Brain pericyte (primary cell): ENCODE data around the gene NPHS1.
"Not testable (repeated sequence)": the region's sequence is repeated elsewhere in the genome, so short reads cannot be mapped to it uniquely, and the experiment has no call there.

Source experiments
- DNase-seq: peaks from one replicate; pipeline ENCODE4 v3.0.0-alpha.2; 2012; ENCODE audit warnings: low read depth, low spot score

The NPHS1 gene

GRCh38 chr19:35812220-35813042, 39.9 kb downstream of the NPHS1 start, which contains the start of gene PRODH2:
Gene PRODH2 (minus strand): TSS chr19:35812845. CDS start chr19:35812805, 40 bp downstream.
- no peak for DNase-seq

- DNase-seq = no peak
These were observed 40.7 kb downstream of the NPHS1 start for GRCh38 chr19:35811317-35812219.

- no peak for DNase-seq
These were observed 44.7 kb downstream of the NPHS1 start for GRCh38 chr19:35807633-35808032.

GRCh38 chr19:35806597-35806996, 45.7 kb downstream of the NPHS1 start:
- DNase-seq = no peak

GRCh38 chr19:35805526-35806102, 46.7 kb downstream of the NPHS1 start:
- no peak for DNase-seq

- DNase-seq = no peak
These were observed 50.5 kb downstream of the NPHS1 start for GRCh38 chr19:35801828-35802227.

GRCh38 chr19:35797663-35798062, 54.6 kb downstream of the NPHS1 start:
- no peak for DNase-seq

- DNase-seq = no peak
These were observed 55.4 kb downstream of the NPHS1 start for GRCh38 chr19:35796645-35797542.

- not testable (repeated sequence) for DNase-seq
These were observed 56.7 kb downstream of the NPHS1 start for GRCh38 chr19:35795564-35795963.

- DNase-seq = no peak
These were observed 58.7 kb downstream of the NPHS1 start for GRCh38 chr19:35793381-35794165.

- DNase-seq = no peak
These were observed 59.4 kb downstream of the NPHS1 start for GRCh38 chr19:35792888-35793287.

GRCh38 chr19:35792312-35792711, 60.0 kb downstream of the NPHS1 start:
- no peak for DNase-seq

- no peak for DNase-seq
These were observed 60.5 kb downstream of the NPHS1 start for GRCh38 chr19:35791814-35792279.

GRCh38 chr19:35790981-35791813, 61.1 kb downstream of the NPHS1 start:
- no peak for DNase-seq

- no peak for DNase-seq
These were observed 62.0 kb downstream of the NPHS1 start for GRCh38 chr19:35789978-35790944.

- no peak for DNase-seq
These were observed 62.9 kb downstream of the NPHS1 start for GRCh38 chr19:35789195-35789977.
